GM19240 (cell line): ENCODE measurements around the gene ATP6V1D.
"Not testable (repeated sequence)": the region's sequence is repeated elsewhere in the genome, so short reads cannot be mapped to it uniquely, and the experiment has no call there.

Experiments
- DNase-seq: peaks from one replicate; pipeline ENCODE4 v3.0.0; 2011; ENCODE audit warnings: low spot score; ENCODE audit not compliant: insufficient read length

Gene ATP6V1D

DNA sequence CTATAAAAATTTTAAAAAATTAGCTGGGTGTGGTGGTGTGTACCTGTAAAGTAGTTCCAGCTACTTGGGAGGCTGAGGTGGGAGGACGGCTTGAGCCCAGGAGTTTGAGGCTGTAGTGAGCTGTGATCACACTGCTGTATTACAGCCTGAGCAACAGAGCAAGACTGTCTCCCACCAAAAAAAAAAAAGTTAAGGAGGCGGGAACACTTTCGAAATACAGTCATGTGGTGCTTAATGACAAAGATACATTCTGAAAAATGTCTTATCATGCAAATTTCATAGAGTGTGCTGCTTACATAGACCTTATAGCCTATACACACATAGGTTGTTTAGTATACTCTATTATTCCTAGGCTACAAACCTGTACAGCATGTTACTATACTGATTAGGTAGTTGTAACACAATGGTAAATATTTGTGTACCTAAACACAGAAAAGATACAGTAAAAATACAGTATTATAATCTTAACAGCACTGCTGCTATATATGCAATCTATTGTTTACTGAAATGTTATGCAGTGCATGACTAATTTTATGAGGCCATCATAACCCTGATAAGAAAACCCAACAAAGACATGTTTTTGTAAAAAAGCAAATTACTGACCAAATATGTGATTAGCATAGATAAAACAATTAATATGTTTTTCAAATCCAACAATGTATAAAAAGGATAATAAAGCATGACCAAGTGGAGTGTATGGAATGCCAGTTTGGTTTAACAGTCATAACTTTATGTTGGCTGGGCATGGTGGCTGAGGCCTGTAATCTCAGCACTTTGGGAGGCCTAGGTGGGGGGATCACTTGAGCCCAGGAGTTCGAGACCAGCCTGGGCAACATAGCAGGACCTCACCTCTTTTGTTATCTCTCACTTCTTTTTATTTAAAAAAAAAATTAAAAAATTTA is 11.9 kb upstream of the ATP6V1D start:
- DNase-seq = no peak

- DNase-seq = no peak
These were observed 11.2 kb upstream of the ATP6V1D start for GRCh38 chr14:67370830-67371229.

- no peak for DNase-seq
These were observed 5.9 kb upstream of the ATP6V1D start for GRCh38 chr14:67365476-67365875.

DNA sequence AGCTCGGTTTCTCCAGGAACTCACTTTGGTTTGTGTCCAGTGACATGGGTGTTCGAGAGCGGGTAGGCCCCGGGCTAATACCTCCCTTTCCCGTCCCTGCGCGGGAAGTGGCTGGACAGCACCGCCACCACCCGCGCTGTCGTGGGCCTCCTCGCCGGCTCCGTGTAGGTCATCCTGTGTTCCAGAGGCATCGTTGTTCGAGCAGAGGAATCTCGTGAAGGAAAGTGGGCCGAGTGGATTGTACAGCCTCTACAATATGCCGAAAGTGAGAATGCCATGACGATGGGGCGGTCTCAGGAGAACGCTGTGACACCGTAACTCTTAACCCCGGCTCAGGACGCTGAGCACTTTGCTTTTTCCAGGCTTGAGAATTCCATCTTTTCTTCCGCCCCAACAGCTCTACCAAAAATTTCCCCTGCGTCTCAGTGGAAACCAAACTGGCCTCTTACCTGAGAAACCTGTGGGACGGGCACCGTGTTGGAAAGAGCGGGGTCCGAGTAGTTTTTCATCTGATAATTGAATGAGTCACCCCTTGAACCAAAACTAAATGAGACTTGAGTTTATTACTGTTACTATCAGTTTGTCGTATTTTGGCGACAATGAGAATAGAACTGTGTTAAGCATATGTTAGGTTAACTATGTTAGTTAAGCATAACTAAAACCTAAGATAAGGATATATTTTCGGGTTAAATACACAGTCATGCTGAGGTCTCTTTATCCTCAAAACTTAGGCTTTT is 1.0 kb upstream of the ATP6V1D start:
- no peak for DNase-seq

DNA sequence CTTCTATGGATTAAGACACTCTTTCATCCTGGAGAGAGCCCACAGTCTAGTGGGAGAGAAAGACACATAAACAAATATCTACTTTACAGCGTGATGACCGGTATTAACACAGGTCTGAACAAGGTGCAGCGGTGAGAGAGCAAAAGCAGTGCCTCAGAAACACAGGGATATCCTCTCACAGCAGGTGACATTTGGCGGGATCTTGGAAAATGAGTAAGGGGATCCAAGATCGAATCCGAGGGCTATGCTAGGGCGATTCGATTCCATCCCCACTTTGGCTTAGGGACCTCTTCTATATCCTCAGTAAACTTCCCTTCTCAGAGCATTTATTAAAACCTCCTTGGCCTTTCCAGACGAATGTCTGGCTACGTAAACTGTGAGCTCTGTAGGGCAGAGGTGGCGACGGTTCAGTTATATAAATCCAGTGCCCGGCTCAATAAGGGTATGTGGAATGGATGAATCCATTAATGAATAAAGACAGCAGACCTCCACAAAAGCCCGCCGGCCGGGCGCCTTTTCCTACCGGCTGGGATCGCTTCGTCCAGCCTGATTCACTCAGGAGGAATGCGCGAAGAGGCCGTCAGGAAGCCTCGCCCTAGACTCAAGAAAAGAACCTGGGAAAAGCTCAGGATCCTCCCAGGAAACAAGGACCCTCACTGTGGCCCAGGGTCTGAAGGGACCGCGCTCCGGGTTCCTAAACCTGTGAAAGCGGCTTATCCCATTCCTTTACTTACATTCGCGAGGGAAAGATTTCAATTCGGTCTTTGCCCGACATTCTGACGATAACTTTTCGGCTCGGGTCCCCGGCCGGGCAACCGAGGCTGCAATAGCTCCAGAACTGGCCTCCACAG is 455 bp downstream of the ATP6V1D start:
- DNase-seq = no peak

DNA sequence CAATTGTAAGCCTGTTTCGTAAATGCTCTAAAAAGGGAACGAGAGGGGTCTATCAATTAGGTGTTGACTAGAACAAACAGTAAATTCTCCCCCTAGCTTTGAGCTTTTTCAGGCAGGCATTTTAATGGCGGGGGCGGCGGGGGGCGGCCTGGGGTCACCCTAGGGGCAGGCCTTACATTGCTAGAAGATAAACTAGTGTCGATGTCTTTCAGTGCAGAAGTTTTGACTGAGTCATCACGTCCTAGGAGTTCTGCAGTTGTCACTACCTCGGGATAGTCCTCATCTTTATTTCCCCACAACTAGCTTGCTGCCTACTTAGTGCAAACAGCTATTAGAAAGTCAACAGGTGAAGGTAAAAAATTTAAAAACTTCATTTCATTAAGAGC is 1.6 kb downstream of the ATP6V1D start:
- no peak for DNase-seq

GRCh38 chr14:67357186-67357968 is 2.2 kb downstream of the ATP6V1D start:
- DNase-seq = no peak

GRCh38 chr14:67352055-67352454 is 7.5 kb downstream of the ATP6V1D start:
- DNase-seq = no peak

- no peak for DNase-seq
These were observed 14.0 kb downstream of the ATP6V1D start for GRCh38 chr14:67345583-67345982.

GRCh38 chr14:67343601-67344230 is 15.9 kb downstream of the ATP6V1D start:
- DNase-seq = no peak

- not testable (repeated sequence) for DNase-seq
These were observed 18.4 kb downstream of the ATP6V1D start for GRCh38 chr14:67341231-67341630.

GRCh38 chr14:67335781-67336180 is 23.8 kb downstream of the ATP6V1D start:
- DNase-seq = no peak

DNA sequence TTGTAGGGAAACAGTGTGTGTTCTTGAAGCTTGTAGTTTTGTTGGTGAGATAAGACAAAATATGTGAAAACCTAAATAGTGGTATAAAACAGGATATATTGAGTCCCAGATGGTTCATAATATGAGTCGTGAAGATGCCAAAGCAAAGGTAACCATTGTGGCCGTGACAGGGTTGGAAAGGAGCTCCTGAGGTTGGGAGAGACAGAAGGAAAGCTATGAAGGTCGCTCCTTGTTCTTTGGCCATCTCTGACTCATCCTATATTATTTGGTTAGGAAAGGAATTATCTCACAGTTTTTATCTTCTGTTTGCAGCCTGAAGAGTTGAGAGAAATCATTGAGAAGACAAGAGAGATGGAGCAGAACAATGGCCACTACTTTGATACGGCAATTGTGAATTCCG is 27.1 kb downstream of the ATP6V1D start:
- DNase-seq = no peak

DNA sequence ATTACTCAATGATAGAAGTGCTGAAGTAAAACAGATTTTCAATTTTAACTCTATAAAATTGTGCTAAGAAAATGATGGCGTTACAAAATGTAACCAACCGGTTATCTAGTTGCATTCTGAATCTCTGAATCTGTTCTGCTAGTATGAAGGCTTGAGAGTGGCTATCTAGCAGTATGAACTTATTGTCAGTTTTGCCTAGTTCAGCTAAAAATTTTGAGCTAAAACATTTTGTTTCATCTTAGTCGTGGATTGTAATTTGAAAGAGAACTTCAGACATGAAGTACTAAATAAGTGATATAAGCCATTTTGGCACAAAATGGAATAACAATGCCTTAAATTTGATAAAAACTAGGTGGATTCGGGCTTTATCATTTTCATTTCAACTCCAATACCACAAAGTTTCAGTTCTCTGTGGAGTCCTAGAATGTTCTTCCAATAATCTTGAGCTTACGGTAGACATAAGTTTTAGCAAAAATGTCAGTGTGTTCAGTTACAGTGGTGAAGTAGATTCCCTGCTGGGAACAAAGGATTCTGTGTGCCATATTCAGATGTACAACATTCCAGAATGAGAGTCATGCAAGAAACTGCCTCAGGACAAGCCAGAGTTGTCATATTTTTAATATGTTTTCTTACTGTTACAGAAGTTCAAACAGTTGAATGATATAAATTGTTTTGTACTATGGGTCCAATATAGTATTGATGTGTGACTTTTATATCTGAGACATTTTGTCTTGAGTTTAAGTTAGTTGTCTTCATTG is 28.1 kb downstream of the ATP6V1D start:
- no peak for DNase-seq

DNA sequence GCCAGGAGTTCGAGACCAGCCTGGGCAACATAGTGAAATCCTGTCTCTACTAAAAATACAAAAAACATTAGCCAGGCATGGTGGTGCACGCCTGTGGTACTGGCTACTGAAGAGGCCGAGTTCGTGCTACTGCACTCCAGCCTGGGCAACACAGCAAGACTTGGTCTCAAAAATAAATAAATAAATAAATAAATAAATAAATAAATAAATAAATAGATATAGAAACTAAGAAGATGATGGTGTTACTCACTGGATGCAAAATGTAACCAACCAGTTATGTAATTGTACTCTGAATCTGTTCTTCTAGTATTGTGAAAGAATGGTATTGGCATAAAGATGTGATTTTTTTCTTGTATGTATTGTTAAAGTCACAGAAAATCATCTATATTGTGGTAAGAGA is 29.9 kb downstream of the ATP6V1D start:
- DNase-seq = not testable (repeated sequence)

DNA sequence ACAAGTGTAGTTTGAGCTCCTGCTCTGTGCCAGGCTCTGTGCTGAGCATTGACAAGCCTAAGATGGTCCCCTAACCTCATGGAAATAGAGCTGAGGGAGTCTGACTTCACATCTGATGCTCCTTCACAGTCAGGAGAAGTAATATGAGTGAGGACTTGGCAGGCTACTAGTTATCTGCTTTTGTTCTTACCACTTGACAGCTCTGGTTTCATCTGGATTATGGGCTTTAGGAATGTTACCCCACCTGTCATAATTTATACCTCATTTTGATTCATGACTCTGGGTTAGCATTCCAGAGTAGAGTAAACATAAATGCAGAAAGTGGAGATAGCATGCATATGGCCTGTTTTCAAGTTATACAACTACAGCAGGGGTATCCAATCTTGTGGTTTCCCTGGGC is 40.5 kb downstream of the ATP6V1D start:
- no peak for DNase-seq

- no peak for DNase-seq
These were observed 41.8 kb downstream of the ATP6V1D start for GRCh38 chr14:67317822-67318221.

DNA sequence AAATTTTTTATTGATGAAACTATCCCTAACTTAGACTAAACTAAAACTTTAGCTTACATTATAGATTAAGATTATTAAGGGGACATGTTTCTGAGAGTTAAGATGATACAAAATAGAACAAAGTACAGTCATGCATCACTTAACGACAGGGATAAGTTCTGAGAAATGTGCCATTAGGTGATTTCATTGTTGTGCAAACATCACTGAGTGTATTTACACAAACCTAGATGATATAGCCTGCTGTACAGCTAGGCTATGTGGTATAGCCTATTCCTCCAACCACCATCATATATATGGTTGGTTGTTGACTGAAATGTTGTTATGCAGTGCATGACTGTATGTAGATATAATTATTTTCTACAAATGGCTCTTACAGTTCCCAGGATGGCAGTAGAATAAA is 46.5 kb downstream of the ATP6V1D start:
- no peak for DNase-seq

DNA sequence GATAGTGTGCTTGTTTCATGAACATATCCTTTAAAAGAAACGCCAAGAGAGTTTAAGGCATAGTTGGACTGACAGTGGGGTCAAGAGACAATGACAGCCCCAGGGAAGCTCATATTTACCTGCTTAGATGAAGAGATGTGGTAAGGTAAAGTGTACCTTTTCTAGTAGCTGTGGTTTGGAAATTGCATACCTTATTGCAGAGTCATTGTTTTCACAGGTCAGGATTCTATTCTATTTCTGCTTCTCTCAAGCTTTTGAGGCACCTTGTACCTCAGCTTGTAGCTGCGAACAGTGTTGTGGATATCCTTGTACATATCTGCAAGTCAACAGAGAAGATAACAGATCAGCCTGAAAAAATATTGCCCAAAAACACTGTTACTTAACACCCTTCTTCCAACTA is 47.7 kb downstream of the ATP6V1D start:
- DNase-seq = no peak
